ENCODE measurements around the gene LRIG3. TPM values are rescaled to one million over a fixed set of nuclear protein-coding genes. Genes with fewer than 3 reads are reported as not detected.

The LRIG3 gene
- total RNA-seq, 2 experiments from 2014 or later, result not detected

GRCh38 chr12:58847901-58848600 lies 72.3 kb downstream of the LRIG3 start:
- ATAC-seq (ENCODE audit: low read depth), result no peak
- DNase-seq, result no peak
- Mint-ChIP-seq H3K4me3 (no peak overlapping the region), H3K27me3 (no peaks in the 10 kb centered on the region), H3K36me3 (no peaks in the 10 kb centered on the region), H3K27ac (no peak overlapping the region), H3K4me1 (no peaks in the 10 kb centered on the region), H3K9me3 (no peaks in the 10 kb centered on the region)
- POLR2A ChIA-PET, result no interaction called here

GRCh38 chr12:58844161-58844560 lies 76.1 kb downstream of the LRIG3 start:
- no peak overlapping the region for H3K27ac Mint-ChIP-seq
- H3K27me3 Mint-ChIP-seq, result no peaks in the 10 kb centered on the region
- H3K9me3 Mint-ChIP-seq, result peaks cover 5% of the 10 kb centered on the region
- no peaks in the 10 kb centered on the region for H3K4me1 Mint-ChIP-seq
- ATAC-seq (ENCODE audit: low read depth) (no peak), DNase-seq (no peak)
- no peaks in the 10 kb centered on the region for H3K36me3 Mint-ChIP-seq
- POLR2A ChIA-PET, result no interaction called here
- H3K4me3 Mint-ChIP-seq, result no peak overlapping the region

- no peak overlapping the region for H3K27ac Mint-ChIP-seq
- H3K27me3 Mint-ChIP-seq, result no peaks in the 10 kb centered on the region
- no peak overlapping the region for H3K4me3 Mint-ChIP-seq
- peaks cover 9% of the 10 kb centered on the region for H3K9me3 Mint-ChIP-seq
- no peak for DNase-seq
- POLR2A ChIA-PET, result no interaction called here
- no peaks in the 10 kb centered on the region for H3K4me1 Mint-ChIP-seq
- no peaks in the 10 kb centered on the region for H3K36me3 Mint-ChIP-seq
- ATAC-seq (ENCODE audit: low read depth), result no peak
These were observed 79.1 kb downstream of the LRIG3 start for GRCh38 chr12:58841058-58841798.

- Mint-ChIP-seq H3K4me3 (no peak overlapping the region), H3K9me3 (peaks cover 2% of the 10 kb centered on the region), H3K27me3 (no peaks in the 10 kb centered on the region), H3K27ac (no peak overlapping the region), H3K36me3 (no peaks in the 10 kb centered on the region), H3K4me1 (no peaks in the 10 kb centered on the region)
- DNase-seq, result no peak
- no peak for ATAC-seq (ENCODE audit: low read depth)
- POLR2A ChIA-PET, result no interaction called here
These were observed 86.5 kb downstream of the LRIG3 start for GRCh38 chr12:58833853-58834252.

GRCh38 chr12:58832920-58833319 lies 87.4 kb downstream of the LRIG3 start:
- POLR2A ChIA-PET, result no interaction called here
- Mint-ChIP-seq H3K27me3 (no peaks in the 10 kb centered on the region), H3K4me3 (no peak overlapping the region), H3K27ac (no peak overlapping the region), H3K36me3 (no peaks in the 10 kb centered on the region), H3K9me3 (peaks cover 2% of the 10 kb centered on the region), H3K4me1 (no peaks in the 10 kb centered on the region)
- ATAC-seq (ENCODE audit: low read depth) (no peak), DNase-seq (no peak)

All from activated naive CD8-positive, alpha-beta T cell treated with anti-CD3 and anti-CD28 coated beads, Interleukin-2, amount 10 ng/mL, durations not matched to agents 7 days and 5 days (primary cell).